IPS-15b (cell line): ENCODE measurements around the gene IGF2BP3.

ENCODE experiments used
- H3K27me3 ChIP-seq: one replicate; pipeline ENCODE4 v1.6.1; 2013; ENCODE audit warnings: low read length; ENCODE audit not compliant: control insufficient read depth, insufficient read depth
- H3K36me3 ChIP-seq: one replicate; pipeline ENCODE4 v1.6.1; 2013; ENCODE audit warnings: low read length; ENCODE audit not compliant: control insufficient read depth, insufficient read depth
- H3K4me1 ChIP-seq: one replicate; pipeline ENCODE4 v1.6.1; 2013; ENCODE audit warnings: mild to moderate bottlenecking, low read length; ENCODE audit not compliant: control insufficient read depth, insufficient read depth
- H3K4me3 ChIP-seq: one replicate; pipeline ENCODE4 v1.5.1; 2013; ENCODE audit warnings: low read depth, low read length
- H3K9ac ChIP-seq: one replicate; pipeline ENCODE4 v1.6.1; 2013; ENCODE audit warnings: low read depth, mild to moderate bottlenecking, low read length
- H3K9me3 ChIP-seq: one replicate; pipeline ENCODE4 v1.6.1; 2013; ENCODE audit warnings: mild to moderate bottlenecking, low read length; ENCODE audit not compliant: control insufficient read depth, insufficient read depth

The IGF2BP3 gene

DNA sequence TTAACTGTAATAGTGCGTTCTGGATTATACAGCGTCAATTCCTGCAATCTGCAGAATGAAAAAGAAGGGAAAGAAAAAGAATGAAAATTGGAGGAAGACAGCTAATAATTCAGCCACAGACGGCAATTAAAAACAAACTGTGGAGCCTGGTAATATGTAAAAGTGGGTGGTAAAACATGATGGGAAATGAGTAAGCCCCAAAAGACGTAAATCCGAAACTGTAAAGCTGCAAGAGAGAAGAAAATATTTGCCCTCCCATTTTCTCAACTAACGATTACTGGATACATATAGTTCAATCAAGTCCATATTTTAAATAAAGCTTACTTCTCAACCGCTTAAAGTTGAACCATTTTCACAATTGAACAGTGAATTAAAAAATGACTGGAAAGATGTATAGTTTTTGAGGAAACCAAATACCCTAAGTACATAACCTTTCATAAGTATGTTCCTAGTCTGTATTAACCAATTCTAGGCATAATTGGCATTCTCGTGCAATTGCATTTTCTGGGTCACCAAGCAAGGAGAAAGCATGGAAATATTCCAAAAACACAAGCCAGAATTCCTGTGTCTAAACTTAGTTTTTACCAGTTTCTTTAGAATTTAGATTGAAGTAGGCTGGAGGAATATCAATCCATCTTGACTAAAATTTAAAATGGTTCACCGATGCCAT, 126.3 kb downstream of the IGF2BP3 start:
- Histone ChIP-seq H3K4me1 (no peaks in the 10 kb centered on the region), H3K27me3 (no peaks in the 10 kb centered on the region), H3K4me3 (no peak overlapping the region), H3K9me3 (no peaks in the 10 kb centered on the region), H3K9ac (no peak overlapping the region), H3K36me3 (peaks cover 35% of the 10 kb centered on the region)

DNA sequence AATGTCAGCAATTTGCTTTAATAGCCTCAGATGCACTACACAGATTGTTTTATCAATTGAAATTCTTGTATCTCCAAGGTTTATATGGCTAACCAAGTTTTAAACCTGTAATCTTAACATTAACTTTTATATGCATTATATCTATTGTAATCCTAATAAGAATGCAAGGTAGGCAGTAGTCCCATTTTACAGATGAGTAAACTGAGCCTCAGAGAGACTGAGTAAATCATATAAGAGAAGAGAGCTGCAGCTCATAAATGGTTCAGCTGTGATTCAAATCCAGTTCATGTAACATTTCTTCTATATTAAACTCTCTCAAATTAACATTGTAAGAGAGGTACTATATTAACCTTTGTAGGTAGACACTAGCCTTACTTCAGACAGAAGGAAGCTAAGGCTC, 127.2 kb downstream of the IGF2BP3 start:
- Histone ChIP-seq H3K4me1 (no peaks in the 10 kb centered on the region), H3K4me3 (no peak overlapping the region), H3K36me3 (peaks cover 35% of the 10 kb centered on the region)

DNA sequence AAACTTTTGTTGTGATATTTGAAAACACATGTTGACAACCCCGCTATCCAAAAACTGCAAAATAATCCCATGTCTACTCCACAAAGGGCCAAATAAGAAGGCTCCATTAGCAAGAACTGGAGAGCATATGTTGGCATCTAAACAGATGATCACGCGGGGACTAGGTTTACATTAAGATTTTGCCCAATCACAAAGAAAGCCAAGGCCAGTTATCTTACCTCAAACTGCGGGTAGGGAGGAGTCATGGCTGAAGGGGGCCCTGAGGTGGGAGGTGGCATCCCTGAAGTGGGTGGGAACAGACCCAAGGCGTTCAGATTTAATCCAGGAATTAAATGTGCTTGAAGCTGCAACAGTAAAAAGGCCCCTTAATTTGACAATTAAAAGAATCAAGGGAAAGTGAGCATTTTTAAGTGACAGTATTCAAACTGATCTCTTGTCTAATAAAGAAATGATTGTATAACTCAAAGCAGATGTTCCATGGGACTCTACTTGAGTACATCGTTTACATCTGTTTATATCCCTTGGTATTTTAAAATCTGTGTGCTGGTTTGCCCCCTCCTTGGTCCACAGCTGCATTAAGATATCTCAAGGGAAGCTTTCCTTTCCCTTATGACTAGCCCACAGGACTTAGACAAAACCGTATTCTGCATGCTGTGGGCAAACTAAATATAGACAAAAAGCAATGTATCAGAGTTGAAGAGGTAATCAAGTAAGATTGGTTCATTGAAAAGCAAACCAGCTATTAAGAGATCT, 128.3 kb downstream of the IGF2BP3 start:
- H3K4me1 ChIP-seq, result no peaks in the 10 kb centered on the region
- H3K36me3 ChIP-seq, result peaks cover 41% of the 10 kb centered on the region
- no peaks in the 10 kb centered on the region for H3K27me3 ChIP-seq
- no peak overlapping the region for H3K4me3 ChIP-seq
- H3K9me3 ChIP-seq, result no peaks in the 10 kb centered on the region
- no peak overlapping the region for H3K9ac ChIP-seq

More for the DNA sequence above, 127.2 kb downstream of the IGF2BP3 start:
- Histone ChIP-seq H3K9me3 (no peaks in the 10 kb centered on the region), H3K27me3 (no peaks in the 10 kb centered on the region), H3K9ac (no peak overlapping the region)

DNA sequence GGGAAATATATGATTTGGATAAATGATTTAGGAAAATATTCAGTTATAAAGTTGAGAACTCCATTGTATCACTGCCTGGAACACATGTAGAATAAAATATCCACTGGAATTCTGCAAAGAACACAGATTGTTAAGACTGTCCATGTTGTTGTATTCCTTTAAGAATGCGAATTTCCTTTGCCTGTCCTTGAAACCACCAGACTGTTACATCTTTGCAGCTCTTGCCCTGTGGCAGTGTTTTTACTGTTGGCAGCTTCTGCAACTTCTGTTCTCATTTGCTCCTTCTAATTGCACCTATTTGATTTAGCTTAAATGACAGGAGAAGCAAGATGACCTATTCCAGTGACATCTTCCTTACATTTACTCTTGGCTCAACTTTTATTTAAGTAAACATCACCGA, 131.4 kb downstream of the IGF2BP3 start:
- no peak overlapping the region for H3K9ac ChIP-seq
- no peaks in the 10 kb centered on the region for H3K4me1 ChIP-seq
- no peaks in the 10 kb centered on the region for H3K9me3 ChIP-seq
- no peaks in the 10 kb centered on the region for H3K27me3 ChIP-seq
- no peak overlapping the region for H3K4me3 ChIP-seq
- H3K36me3 ChIP-seq, result peaks cover 39% of the 10 kb centered on the region

DNA sequence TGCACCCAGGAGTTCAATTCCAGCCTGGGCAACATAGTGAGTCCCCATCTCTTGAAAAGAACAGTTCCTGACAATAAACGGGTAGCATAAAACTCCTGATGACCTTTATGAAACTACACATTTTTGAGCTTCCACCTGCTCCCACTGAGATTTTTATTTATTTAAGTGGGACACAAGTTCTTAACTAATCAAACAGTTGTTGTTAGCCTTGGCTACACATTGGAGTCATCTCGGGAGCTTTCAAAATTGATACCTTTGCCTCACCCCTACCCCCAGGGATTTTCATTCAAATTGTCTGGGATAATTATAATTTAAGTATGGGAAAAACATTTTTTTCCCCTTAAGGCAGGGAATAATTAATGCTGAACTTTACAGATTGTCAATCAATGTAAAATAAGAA, 131.9 kb downstream of the IGF2BP3 start:
- no peaks in the 10 kb centered on the region for H3K9me3 ChIP-seq
- peaks cover 44% of the 10 kb centered on the region for H3K36me3 ChIP-seq
- no peak overlapping the region for H3K9ac ChIP-seq
- H3K27me3 ChIP-seq, result no peaks in the 10 kb centered on the region
- no peaks in the 10 kb centered on the region for H3K4me1 ChIP-seq
- H3K4me3 ChIP-seq, result no peak overlapping the region

DNA sequence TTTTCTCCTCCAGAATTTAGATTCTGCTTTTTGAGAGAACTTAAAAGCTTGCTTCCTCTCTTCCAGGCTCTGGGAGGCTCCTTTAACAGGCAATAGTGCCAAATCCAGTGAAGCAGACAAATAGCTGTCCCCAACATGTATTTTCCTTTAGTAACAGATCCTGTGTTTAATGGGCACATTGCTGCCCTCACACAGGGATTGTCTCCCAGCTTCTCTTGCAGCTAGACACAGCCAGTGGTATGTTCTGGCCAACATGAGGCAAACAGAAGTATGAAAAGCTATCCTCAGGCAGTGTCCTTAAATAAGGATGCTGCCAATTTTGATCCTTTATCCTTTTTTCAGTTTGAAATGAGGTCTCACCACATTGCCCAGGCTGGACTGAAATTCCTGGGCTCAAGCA, 132.9 kb downstream of the IGF2BP3 start:
- Histone ChIP-seq H3K36me3 (peaks cover 45% of the 10 kb centered on the region), H3K4me3 (no peak overlapping the region), H3K9me3 (no peaks in the 10 kb centered on the region), H3K4me1 (no peaks in the 10 kb centered on the region), H3K27me3 (no peaks in the 10 kb centered on the region), H3K9ac (no peak overlapping the region)

DNA sequence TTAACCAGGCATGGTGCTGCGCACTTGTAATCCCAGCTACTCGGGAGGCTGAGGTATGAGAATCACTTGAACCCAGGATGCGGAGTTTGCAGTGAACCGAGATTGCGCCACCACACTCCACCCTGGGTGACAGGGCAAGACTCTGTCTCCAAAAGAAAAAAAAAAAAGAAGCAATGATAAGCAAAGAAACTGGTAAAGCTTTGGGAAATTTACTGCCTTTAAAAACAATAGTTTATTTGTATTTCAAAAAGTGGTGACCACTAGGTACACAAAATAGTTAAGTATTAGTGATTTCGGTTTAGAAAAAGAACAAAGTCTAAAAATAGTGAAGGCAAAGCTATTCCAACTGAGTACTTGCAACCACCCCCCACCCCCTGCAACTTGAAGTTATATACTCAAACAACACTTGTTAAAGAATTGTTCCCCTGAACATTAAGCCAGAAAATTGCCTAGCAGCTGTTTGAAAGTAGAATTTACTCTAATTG, 133.4 kb downstream of the IGF2BP3 start:
- H3K27me3 ChIP-seq, result no peaks in the 10 kb centered on the region
- H3K9me3 ChIP-seq, result no peaks in the 10 kb centered on the region
- H3K9ac ChIP-seq, result no peak overlapping the region
- H3K4me3 ChIP-seq, result no peak overlapping the region
- H3K4me1 ChIP-seq, result no peaks in the 10 kb centered on the region
- peaks cover 45% of the 10 kb centered on the region for H3K36me3 ChIP-seq

DNA sequence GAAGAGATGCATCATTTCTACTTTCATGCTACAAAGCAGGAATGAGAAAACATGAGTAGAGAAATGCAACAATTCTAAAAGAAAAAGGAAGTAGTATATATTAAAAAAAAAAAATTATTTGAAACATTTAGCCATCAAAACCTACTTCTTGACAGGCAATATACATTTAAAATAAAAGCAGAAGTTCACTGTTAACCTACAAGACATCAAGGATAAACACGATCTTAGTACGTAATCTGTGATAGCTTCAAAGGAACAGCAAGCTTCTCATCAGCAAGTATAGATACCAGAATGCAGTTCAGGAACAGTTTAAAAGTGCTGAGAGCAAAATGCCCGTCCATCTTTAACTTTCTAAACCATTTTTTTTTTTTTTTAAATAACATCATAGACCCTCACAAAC, 134.2 kb downstream of the IGF2BP3 start:
- no peaks in the 10 kb centered on the region for H3K9me3 ChIP-seq
- no peaks in the 10 kb centered on the region for H3K4me1 ChIP-seq
- no peak overlapping the region for H3K9ac ChIP-seq
- no peak overlapping the region for H3K4me3 ChIP-seq
- peaks cover 43% of the 10 kb centered on the region for H3K36me3 ChIP-seq
- no peaks in the 10 kb centered on the region for H3K27me3 ChIP-seq

DNA sequence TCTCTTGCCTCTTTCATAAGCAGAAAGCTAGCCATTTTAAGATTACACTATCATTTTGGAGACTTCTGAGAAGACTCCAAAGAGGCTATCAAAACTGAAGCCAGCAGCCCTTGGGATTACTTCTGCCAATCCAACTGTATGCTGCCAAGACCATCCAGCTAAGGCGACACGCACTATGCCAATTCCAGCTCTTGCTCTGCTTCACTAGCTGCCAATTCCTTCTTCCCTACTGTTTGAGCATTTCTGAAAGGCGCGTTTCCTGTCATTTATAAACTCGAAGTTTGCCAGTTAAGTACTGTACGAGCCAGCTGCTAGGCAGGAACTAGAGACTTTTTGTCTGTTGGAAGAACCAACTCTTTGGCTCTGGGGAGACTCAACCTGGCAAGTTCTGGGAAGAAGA, 134.7 kb downstream of the IGF2BP3 start:
- no peaks in the 10 kb centered on the region for H3K4me1 ChIP-seq

DNA sequence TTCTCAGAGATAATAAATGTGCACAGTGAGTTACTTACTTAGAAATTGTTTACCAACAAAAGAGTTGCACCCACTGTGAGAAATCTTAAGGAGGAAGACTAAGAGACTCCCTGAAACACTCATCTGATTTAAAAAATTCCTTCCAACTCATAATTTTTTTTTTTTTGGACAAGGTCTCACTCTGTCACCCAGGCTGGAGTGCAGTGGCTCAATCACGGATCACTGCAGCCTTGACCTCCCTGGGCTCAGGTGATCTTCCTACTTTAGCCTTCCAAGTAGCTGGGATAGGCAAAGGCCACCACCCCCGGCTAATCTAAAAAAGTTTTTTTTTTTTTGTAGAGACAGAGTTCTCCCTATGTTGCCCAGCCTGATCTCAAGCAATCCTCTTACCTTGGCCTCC, 135.2 kb downstream of the IGF2BP3 start:
- no peak overlapping the region for H3K4me3 ChIP-seq
- no peaks in the 10 kb centered on the region for H3K9me3 ChIP-seq
- H3K9ac ChIP-seq, result no peak overlapping the region
- H3K4me1 ChIP-seq, result no peaks in the 10 kb centered on the region
- H3K27me3 ChIP-seq, result no peaks in the 10 kb centered on the region
- H3K36me3 ChIP-seq, result peaks cover 38% of the 10 kb centered on the region

More for the DNA sequence above, 134.7 kb downstream of the IGF2BP3 start:
- H3K9me3 ChIP-seq, result no peaks in the 10 kb centered on the region
- no peak overlapping the region for H3K9ac ChIP-seq
- H3K36me3 ChIP-seq, result peaks cover 42% of the 10 kb centered on the region
- no peaks in the 10 kb centered on the region for H3K27me3 ChIP-seq
- H3K4me3 ChIP-seq, result no peak overlapping the region

DNA sequence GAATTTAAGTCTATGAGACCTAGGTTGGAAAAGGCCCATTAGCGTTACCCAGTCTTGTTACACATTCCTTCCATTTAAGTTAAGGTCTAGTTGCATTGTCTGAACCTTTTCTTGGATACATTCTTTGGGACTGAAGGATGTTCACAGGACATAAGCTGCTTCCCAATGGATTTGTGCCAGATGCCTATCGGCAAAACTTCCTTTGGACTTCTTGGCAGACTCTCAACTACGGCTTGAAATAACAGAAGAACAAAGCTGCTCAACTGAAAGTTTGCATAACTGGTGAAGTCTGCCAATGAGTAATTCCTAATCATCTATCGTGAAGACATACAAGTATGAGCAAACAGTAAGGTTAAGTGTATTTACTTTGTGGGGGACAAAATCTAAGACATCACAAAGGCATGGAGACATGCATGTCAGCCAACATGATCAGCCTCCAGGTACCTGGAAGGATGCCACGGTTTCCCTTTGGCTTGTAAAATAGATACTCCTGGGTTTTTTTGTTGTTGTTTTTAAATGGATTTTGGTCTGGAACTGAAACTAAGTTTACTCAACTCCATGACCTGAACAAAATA, 135.7 kb downstream of the IGF2BP3 start:
- peaks cover 34% of the 10 kb centered on the region for H3K36me3 ChIP-seq
- H3K4me3 ChIP-seq, result no peak overlapping the region
- no peaks in the 10 kb centered on the region for H3K9me3 ChIP-seq
- no peak overlapping the region for H3K9ac ChIP-seq
- no peaks in the 10 kb centered on the region for H3K4me1 ChIP-seq
- no peaks in the 10 kb centered on the region for H3K27me3 ChIP-seq
